Stimulated activated CD8-positive, alpha-beta memory T cell treated with anti-CD3 and anti-CD28 coated beads, Interleukin-4, amount 100 ng/mL, for 48 hours (primary cell): Measurements from ENCODE around the gene ERBB4.

Experiments used
- DNase-seq: peaks from one replicate; pipeline ENCODE4 v3.0.0-alpha.2; 2020

ERBB4 gene

DNA sequence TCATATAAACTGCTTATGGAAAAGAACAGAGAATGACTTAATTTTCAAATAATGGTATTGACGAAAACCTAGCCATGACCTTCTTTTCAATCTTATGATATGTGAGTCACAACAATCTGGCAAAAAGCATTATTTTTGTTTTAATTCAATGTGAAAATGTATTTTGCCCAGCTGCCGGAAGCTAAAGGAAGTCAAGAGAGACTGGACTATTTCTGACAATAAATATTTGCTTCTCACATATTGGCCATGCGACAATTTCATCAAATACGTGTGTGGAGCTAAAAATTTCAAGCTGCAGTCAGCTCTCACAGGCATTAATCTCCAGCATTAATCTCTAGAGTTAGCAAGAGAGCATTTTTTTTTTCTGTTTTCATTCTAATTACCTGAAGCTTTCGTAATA is 1101.2 kb downstream of the ERBB4 start:
- no peak for DNase-seq

DNA sequence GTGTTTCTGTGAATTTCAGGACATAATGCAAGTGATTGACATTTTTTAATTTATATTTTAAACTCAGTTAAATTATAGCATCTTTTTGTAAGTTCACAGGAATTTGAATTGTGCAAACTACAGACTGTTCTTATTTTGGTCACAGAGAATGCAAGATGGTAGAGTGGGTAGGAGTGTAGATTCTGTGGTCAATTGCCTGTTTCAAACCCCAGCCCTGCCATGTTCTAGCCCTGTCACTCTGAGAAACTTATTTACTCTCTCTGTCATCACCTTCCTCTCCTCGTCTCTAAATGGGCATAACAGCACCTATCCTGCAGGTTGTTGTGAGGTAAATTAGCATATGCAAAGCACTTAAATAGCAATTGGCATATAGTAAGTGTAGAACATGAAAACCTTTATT is 1102.4 kb downstream of the ERBB4 start:
- DNase-seq: no peak

DNA sequence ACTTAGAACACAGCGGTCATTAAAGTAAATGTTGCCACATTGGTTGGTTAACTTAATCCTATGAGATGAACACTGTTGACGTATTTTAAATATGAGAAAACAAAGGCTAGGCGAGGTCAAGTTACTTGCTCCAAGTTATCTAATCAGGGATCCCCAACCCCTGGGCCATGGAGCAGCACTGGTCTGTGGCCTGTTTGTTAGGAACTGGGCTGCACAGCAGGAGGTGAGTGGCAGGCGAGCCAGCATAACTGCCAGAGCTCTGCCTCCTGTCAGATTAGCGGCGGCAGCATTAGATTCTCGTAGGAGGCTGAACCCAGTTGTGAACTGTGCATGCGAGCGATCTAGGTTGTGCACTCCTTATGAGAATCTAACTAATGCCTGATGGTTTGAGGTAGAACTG is 1103.3 kb downstream of the ERBB4 start:
- DNase-seq: no peak

DNA sequence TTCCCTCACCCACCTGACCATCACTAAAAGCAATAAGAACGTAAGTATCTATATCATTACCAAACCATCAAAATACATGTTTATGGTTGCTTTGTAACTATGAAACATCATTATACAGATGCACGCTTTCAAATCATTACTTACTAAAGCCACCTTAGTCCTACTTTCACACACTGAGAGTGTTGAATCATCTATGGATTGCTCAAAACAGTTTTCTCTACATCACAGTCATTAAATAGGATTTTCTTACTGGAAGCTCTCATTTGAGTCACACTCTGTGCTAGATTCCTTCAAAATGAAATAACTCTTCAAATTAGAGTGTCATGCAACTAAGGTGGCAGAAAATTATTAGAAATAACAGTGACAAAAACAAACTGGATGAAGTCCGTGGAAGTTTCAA is 1103.8 kb downstream of the ERBB4 start:
- DNase-seq: no peak

- no peak for DNase-seq
These were observed 1109.2 kb downstream of the ERBB4 start for GRCh38 chr2:211429256-211429920.

- DNase-seq: no peak
These were observed 1112.4 kb downstream of the ERBB4 start for GRCh38 chr2:211426240-211426639.

DNA sequence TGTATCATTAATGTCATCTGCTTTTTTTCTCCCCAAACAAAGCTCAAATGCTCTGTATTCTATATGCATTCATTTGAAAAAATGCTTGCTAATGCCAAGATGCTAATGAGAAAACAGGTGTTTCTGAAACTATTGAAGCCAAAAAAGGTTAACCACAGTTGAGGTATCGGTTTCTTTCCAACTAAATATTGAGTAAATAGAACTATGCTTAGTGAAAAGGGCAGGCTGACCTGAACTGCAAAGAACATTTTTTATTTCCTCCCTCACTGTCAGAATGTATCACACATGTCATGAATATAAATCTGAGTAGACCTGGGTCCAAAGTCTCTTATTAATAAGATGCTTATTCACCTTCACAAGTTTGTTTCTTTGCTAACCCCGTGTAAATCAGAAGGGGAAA is 1115.6 kb downstream of the ERBB4 start:
- DNase-seq: no peak

- no peak for DNase-seq
These were observed 1121.1 kb downstream of the ERBB4 start for GRCh38 chr2:211417544-211417943.

DNA sequence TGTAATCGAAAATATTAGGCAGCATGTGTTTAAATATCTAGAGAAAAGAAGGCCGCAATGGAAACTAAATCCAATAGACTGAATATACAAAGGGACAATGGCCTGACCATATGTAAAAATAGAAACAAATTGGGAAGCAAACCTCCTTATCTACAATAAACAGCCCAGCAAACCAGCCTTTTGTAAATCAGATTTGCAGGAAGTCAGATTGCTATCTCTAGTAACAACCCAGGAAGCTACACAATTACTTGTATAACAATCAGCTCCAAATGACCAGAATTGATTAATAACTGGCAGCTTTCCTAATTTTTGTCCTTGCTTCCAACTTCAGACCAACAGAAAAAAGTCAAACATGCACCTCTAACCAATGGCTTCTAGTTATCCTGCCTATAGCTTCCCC is 1122.2 kb downstream of the ERBB4 start:
- DNase-seq: no peak

DNA sequence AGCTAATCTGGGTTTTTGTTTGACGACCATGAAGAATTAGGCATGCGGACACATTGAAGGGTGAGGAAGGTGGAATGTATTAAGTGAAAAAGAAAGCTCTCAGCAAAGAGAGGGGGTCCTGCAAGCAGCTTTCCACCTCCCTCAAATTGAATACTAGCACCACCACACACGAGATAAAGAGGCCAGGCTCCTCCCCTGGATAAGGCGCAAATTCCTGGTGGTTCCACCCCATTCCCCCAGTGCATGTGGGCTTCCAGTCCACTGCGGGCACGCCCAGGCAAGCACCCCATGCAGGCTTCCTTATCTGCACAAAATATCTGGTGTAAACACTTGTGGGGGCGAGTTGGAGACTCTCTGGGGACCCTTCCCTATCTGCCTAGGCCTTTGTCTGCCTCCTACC is 1124.9 kb downstream of the ERBB4 start:
- no peak for DNase-seq

GRCh38 chr2:211408483-211408891 is 1130.1 kb downstream of the ERBB4 start:
- no peak for DNase-seq

- DNase-seq: no peak
These were observed 1131.5 kb downstream of the ERBB4 start for GRCh38 chr2:211407076-211407475.

GRCh38 chr2:211405036-211405435 is 1133.6 kb downstream of the ERBB4 start:
- no peak for DNase-seq

- no peak for DNase-seq
These were observed 1134.5 kb downstream of the ERBB4 start for GRCh38 chr2:211404098-211404497.

DNA sequence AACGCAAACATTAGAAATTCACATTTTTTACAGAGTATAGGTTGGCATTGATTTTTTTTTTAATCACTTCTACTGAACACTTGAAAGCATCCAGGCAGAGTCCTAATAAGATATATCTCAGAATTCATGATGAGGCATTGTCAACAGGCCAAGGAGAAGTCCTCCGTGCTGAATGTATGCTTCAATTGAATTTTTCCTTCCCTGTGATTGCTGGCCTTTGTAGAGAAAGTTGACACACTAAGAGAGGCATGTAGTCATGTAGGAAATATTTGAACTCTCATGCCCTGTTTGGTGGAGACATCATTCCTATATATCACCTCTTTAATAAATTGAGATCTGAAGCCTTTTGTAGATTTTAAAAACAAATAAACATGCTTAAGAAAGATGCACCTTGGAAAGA is 1137.3 kb downstream of the ERBB4 start:
- no peak for DNase-seq

GRCh38 chr2:211397764-211398163 is 1140.8 kb downstream of the ERBB4 start:
- DNase-seq: no peak

- no peak for DNase-seq
These were observed 1141.8 kb downstream of the ERBB4 start for GRCh38 chr2:211396815-211397214.

DNA sequence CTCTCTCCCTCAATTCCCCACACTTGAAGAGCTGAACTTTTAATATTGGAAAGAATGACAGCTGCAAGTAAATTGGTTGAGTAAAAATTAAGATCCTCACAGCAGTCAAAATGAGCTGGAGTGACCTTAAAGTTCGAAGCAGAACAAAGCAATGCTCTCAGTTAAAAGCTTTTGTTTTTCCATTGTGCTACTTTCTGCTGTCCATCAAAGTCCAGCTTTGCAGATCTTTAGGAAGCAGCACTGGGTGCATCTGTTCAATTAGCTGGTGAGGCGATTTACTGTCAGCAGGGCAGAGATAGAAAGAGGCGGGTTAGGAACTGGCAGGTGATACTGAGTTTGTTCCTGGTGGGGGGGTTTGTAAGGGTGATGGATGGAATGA is 1147.4 kb downstream of the ERBB4 start:
- DNase-seq: no peak

- no peak for DNase-seq
These were observed 1147.9 kb downstream of the ERBB4 start for GRCh38 chr2:211390536-211391188.

DNA sequence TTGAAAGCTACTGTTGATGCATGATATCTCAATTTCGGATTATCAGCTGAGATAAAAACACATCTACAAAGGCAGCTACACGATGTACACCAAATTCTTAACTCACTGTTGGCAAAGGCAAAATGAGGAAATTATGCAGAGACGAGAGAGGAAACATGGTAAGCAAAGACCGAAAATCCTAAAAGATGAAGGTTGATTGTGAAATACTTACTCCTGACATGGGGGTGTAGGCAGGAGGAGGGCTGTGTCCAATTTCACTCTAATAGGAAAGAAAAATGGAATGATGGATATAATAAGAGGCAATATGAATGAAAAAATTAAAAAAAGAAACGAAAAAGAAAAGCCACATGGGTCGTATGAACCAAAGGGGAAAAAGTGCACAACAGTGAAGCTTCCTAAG is 1150.9 kb downstream of the ERBB4 start:
- DNase-seq: no peak

- DNase-seq: no peak
These were observed 1158.6 kb downstream of the ERBB4 start for GRCh38 chr2:211380041-211380440.

DNA sequence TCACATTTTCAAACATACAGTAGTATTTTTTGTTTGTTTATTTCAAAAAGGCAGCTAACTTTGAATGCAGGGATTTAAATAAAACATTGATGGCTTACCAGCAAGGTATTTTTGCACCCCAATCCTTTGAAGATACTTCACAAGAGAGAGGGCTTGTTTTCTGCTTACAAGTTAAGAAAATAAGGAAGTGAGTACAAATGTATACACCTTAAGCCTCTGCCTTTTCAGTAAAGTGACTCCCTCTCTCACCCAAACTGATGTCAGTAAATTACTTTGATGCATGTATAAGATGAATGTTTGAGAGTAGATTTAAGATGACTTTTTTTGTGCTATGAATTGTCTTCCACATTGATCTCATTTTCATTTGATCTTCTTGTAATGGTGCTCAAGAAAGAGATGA is 1162.2 kb downstream of the ERBB4 start:
- DNase-seq: no peak

DNA sequence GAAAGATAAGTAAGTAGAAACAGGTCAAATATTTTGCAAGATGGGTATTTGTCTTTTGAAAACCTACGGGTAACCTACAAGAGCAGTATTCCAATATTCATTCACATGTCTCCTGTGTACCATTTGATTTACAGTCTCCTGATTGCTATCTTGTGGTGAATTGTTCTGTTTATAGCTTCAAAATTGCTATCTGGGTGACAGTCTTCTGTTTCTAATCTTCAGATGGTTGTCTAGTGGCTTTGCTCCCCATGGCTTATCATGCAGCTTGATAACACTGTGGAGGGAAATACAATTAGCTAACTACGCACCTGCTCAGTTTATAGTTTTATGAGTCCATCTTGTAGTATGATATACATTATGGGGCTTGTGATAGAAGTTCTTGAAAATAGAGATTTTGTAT is 1165.4 kb downstream of the ERBB4 start:
- no peak for DNase-seq

- DNase-seq: no peak
These were observed 1167.1 kb downstream of the ERBB4 start for GRCh38 chr2:211371465-211371864.

GRCh38 chr2:211368467-211368866 is 1170.1 kb downstream of the ERBB4 start:
- no peak for DNase-seq
